NCI-H2227 (cell line): ENCODE results near the gene PLA2G12A.

Source experiments
- DNase-seq: peaks from one replicate; lab custom pipeline; 2025; ENCODE audit not compliant: unreplicated experiment; lab: John Stamatoyannopoulos, UW

PLA2G12A gene

GRCh38 chr4:109729117-109729717 lies 653 bp downstream of the PLA2G12A start:
- no peak for DNase-seq

- no peak for DNase-seq
Measured at GRCh38 chr4:109728385-109728784, 1.5 kb downstream of the PLA2G12A start.

- DNase-seq = no peak
Measured at GRCh38 chr4:109723110-109723509, 6.8 kb downstream of the PLA2G12A start.

- DNase-seq = no peak
Measured at GRCh38 chr4:109722357-109722756, 7.5 kb downstream of the PLA2G12A start.

GRCh38 chr4:109721033-109721432 lies 8.8 kb downstream of the PLA2G12A start:
- DNase-seq = no peak

GRCh38 chr4:109719604-109720003 lies 10.3 kb downstream of the PLA2G12A start:
- no peak for DNase-seq

- no peak for DNase-seq
Measured at GRCh38 chr4:109718759-109719158, 11.1 kb downstream of the PLA2G12A start.

GRCh38 chr4:109713500-109713899 lies 16.4 kb downstream of the PLA2G12A start:
- DNase-seq = no peak

GRCh38 chr4:109708990-109709389 lies 20.9 kb downstream of the PLA2G12A start:
- DNase-seq = no peak

- DNase-seq = no peak
Measured at GRCh38 chr4:109708435-109708834, 21.4 kb downstream of the PLA2G12A start.

- no peak for DNase-seq
Measured at GRCh38 chr4:109703664-109704361, 26.1 kb downstream of the PLA2G12A start.

- DNase-seq = peak; percentile 76
Measured at GRCh38 chr4:109702950-109703663, 26.8 kb downstream of the PLA2G12A start, which contains the start of gene CASP6. Gene CASP6, minus strand, starts transcription at chr4:109703445. Its CDS starts 50 bp downstream, at chr4:109703395.

GRCh38 chr4:109701566-109702410 lies 28.1 kb downstream of the PLA2G12A start:
- peak; percentile 1 for DNase-seq

- DNase-seq = no peak
Measured at GRCh38 chr4:109699553-109700225, 30.2 kb downstream of the PLA2G12A start.

- no peak for DNase-seq
Measured at GRCh38 chr4:109698656-109699055, 31.2 kb downstream of the PLA2G12A start.

GRCh38 chr4:109691411-109691920 lies 38.4 kb downstream of the PLA2G12A start:
- DNase-seq = no peak

GRCh38 chr4:109690690-109691410 lies 39.0 kb downstream of the PLA2G12A start:
- no peak for DNase-seq

- no peak for DNase-seq
Measured at GRCh38 chr4:109684727-109685126, 45.1 kb downstream of the PLA2G12A start.

GRCh38 chr4:109683621-109684253 lies 46.1 kb downstream of the PLA2G12A start:
- DNase-seq = no peak
